Muscle of leg (tissue), 16 donors: Measurements from ENCODE around the gene ZNF454. TPM values are rescaled to one million over a fixed set of nuclear protein-coding genes. Genes with fewer than 3 reads are reported as not detected.

Experiments
- DNase-seq: peaks from one replicate; pipeline ENCODE4 v3.0.0; 2013
- H3K27ac ChIP-seq: one replicate; pipeline ENCODE4 v1.5.1; 2013; ENCODE audit warnings: mild to moderate bottlenecking, low read length, control low read depth
- H3K27me3 ChIP-seq: one replicate; pipeline ENCODE4 v1.6.1; 2013; ENCODE audit warnings: low read length; ENCODE audit not compliant: control insufficient read depth, insufficient read depth
- H3K36me3 ChIP-seq: one replicate; pipeline ENCODE4 v1.6.1; 2013; ENCODE audit warnings: low read length; ENCODE audit not compliant: control insufficient read depth, insufficient read depth
- H3K4me1 ChIP-seq: one replicate; pipeline ENCODE4 v1.6.1; 2013; ENCODE audit warnings: low read length; ENCODE audit not compliant: control insufficient read depth, insufficient read depth
- H3K4me3 ChIP-seq: one replicate; pipeline ENCODE4 v1.5.1; 2013; ENCODE audit warnings: low read length, control low read depth
- H3K9me3 ChIP-seq: replicated peaks from 2 replicates; pipeline ENCODE4 v1.6.1; 2013; ENCODE audit warnings: low read depth, low read length; ENCODE audit not compliant: control insufficient read depth
- WGBS: methylation state at CpG from one replicate; pipeline ENCODE4 v1.1.5; 2013; ENCODE audit warnings: missing lambda C conversion rate; ENCODE audit not compliant: insufficient coverage; 5-methylcytosine and 5-hydroxymethylcytosine counted together
- long read RNA-seq, 11 donors: transcript quantifications; one replicate each; lab custom pipeline, GENCODE V29; 2026
- polyA plus RNA-seq, 8 donors: library from polyadenylated mRNA; unstranded; fragments of 120-200 nt; gene quantifications; one replicate each; pipeline versions ENCODE4 v1.2.1 to v1.2.3, GENCODE V29; 2013; ENCODE audit warnings: inconsistent platforms in 1 of 8, low replicate concordance in 1 of 8; ENCODE audit not compliant: insufficient read length in 8 of 8, insufficient read depth in 1 of 8
- total RNA-seq: library from RNA; stranded (reverse); fragments of 120-200 nt; gene quantifications from one replicate; pipeline ENCODE4 v1.2.4, GENCODE V29; 2013

The ZNF454 gene
- total RNA-seq, result 4.9 TPM
- polyA plus RNA-seq, result 1 to 10 TPM; 2.5 to 4.6 (median 3.1) TPM
- long read RNA-seq, donor 1, result 0 reads
- long read RNA-seq, donor 2, result 0 reads
- long read RNA-seq, donor 3, result 0 reads
- long read RNA-seq, donor 4, partial matches to known transcripts, result 0 of 1 reads
- long read RNA-seq, donor 4, other reads (novel, unspliced or antisense), result 0 of 1 reads
- long read RNA-seq, donor 5, partial matches to known transcripts, result 0 of 1 reads
- long read RNA-seq, donor 5, other reads (novel, unspliced or antisense), result 0 of 1 reads
- long read RNA-seq, donor 6, partial matches to known transcripts, result 0 of 2 reads
- long read RNA-seq, donor 6, other reads (novel, unspliced or antisense), result 0 of 2 reads
- long read RNA-seq, donor 7, result 0 reads
- long read RNA-seq, donor 8, result 0 reads
- long read RNA-seq, donor 9, result 0 reads
- long read RNA-seq, donor 10, result 0 reads
- long read RNA-seq, donor 11, partial matches to known transcripts, result 0 of 1 reads
- long read RNA-seq, donor 11, other reads (novel, unspliced or antisense), result 0 of 1 reads

DNA sequence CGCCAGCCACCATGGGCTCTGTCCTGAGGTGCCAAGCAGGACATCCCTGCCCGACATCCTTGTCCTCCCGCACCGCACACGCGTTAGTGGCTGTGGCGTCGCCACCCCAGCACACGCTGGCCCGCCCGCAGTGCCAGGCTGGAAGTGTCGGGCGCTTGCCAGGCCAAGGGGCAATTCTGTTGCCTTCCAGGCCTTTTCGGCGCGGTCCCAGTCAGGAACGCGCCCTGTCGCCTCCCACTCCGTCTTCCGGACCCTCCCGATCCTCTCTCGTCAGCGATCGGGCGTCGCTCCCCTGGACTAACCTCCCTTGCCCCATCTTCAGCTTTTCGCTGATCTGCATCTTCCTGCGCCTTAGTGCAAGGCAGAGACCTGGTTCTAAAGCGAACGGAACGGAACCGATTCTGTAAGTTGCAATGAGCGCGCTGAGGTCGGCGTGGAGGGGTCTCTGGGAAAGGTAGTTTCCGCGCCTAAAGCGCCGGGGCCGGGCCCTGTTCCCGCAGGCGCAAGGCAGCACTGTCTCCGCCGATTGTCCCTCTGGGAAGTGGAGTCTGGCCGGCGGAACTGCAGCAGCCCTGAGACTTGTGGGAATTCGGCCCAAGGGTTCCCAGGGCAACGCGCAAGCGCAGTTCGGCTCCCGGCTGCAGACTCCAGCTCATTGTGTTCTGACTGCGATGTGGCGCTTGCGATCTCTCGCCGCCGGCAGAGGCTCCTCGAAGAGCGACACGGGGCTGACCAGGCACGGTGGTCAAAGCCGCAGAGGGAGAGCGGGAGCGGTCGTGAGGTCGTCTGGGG lies at the start of gene ZNF454:
Gene ZNF454 (plus strand): TSS at position 630 of the 792 bp plus-strand sequence. CDS start 1,594 bp downstream, outside the sequence.
- Histone ChIP-seq H3K4me3 (peak within 1 kb of the TSS; percentile 73), H3K27me3 (no peaks in the 10 kb centered on the region), H3K4me1 (peaks cover 12% of the 10 kb centered on the region), H3K9me3 (peaks cover 44% of the 10 kb centered on the region), H3K36me3 (peaks cover 34% of the 10 kb centered on the region), H3K27ac (peak within 1 kb of the TSS; percentile 79)
- peak; percentile 98 for DNase-seq
- 1% methylated on average over 62 of the region's 69 CpGs for WGBS

DNA sequence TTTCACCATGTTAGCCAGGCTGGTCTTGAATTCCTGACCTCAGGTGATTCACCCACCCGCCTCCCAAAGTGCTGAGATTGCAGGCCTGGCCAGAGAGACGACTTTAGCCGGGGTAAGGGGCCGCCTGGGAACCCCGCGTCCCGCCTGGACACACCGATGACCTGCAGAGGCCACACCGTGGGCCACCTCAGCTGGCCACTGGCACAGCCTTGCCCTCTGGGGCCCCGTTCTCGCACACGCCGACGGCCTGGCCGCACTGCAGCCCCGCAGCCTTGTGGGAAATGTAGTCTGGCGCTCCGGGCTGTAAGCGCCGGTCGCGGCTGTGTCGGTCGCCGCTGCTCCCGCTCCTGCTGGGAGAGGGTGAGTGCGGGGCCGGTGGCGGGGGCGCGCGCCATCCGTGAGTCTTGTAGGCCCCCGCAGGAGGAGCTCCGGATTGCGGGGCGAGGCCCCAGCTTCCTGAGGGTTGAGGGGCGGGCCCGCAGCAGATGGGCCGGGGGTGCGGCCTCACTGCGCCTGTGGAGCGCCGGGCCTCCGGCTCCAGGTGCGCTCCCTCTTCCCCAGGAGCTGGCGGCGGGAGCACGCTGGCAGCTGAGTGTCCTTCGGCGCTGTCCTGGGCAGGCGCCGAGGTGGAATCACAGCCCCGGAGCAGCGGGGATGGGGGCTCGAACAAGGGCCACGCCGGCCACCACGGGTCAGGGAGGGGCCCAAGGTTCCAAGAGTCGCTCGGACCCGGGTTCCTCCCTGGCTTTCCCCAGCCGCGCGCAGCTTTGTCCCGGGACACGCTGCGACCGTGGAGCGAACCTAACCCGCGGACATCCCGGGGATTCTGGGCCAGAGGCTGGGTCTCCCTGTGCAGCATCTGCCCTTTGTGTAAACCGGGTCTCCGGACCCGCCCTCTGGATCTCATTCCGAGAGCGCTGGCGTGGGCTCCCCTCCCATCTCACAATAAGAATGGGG lies 45.1 kb upstream of the ZNF454 start, which contains the start of gene ZFP2:
Gene ZFP2 (plus strand): TSS at position 299 of the 957 bp plus-strand sequence. CDS start 35,401 bp downstream, outside the sequence.
- under 1% methylated on average over 75 of the region's 79 CpGs for WGBS
- H3K27ac ChIP-seq, result peak within 1 kb of the TSS; percentile 65

DNA sequence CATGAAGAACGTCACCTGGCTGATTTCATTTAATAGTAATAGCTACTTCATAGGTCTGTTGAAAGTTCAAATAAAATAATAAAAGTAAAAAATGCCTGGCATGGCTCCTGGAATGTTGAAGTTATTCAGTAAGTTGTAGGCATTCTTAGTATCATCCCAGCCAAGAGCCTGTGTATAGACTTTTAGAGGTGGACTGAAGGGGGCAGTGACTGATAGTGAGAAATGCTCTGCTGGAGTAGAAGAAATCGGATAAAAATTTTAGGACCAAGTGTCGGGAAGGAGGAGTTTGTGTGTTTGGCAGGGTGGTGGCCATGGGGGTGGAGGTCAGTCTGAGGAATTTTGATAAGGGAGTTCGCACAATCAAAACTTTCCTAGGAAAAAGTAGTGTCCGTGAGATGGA lies 41.7 kb upstream of the ZNF454 start:
- Histone ChIP-seq H3K9me3 (peaks cover 16% of the 10 kb centered on the region), H3K4me1 (no peaks in the 10 kb centered on the region), H3K36me3 (no peaks in the 10 kb centered on the region), H3K4me3 (no peak overlapping the region), H3K27me3 (no peaks in the 10 kb centered on the region), H3K27ac (no peak overlapping the region)
- 80% methylated on average over 3 of the region's 5 CpGs for WGBS
- DNase-seq, result no peak

More for the DNA sequence above, 45.1 kb upstream of the ZNF454 start, which contains the start of gene ZFP2:
- Histone ChIP-seq H3K4me3 (peak within 1 kb of the TSS; percentile 58), H3K9me3 (no peaks in the 10 kb centered on the region), H3K4me1 (no peaks in the 10 kb centered on the region), H3K27me3 (no peaks in the 10 kb centered on the region), H3K36me3 (no peaks in the 10 kb centered on the region)
- DNase-seq, result peak; percentile 77

DNA sequence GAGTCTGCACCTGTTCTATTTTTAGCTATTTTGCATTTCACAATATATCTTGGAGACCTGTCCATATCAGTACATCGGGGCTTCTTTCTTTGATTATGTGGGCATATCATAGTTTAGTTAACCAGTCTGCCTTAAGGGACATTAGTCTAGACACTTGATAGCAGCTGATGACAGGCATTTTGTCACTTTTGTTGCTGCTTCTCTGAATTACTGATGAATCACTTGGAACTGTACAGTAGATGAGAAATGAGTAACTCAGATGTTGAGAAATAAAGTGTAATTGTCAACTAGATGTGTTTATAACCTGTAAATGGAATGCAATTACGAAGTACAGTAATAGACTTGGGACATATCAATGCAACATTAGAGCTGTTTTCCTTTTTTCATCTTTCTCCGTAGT lies 38.1 kb upstream of the ZNF454 start:
- WGBS, result no CpG with 5 or more reads among the region's 3 CpGs
- Histone ChIP-seq H3K36me3 (peaks cover 4% of the 10 kb centered on the region), H3K4me1 (no peaks in the 10 kb centered on the region), H3K4me3 (no peak overlapping the region), H3K9me3 (peaks cover 30% of the 10 kb centered on the region), H3K27ac (no peak overlapping the region), H3K27me3 (no peaks in the 10 kb centered on the region)
- DNase-seq, result no peak

DNA sequence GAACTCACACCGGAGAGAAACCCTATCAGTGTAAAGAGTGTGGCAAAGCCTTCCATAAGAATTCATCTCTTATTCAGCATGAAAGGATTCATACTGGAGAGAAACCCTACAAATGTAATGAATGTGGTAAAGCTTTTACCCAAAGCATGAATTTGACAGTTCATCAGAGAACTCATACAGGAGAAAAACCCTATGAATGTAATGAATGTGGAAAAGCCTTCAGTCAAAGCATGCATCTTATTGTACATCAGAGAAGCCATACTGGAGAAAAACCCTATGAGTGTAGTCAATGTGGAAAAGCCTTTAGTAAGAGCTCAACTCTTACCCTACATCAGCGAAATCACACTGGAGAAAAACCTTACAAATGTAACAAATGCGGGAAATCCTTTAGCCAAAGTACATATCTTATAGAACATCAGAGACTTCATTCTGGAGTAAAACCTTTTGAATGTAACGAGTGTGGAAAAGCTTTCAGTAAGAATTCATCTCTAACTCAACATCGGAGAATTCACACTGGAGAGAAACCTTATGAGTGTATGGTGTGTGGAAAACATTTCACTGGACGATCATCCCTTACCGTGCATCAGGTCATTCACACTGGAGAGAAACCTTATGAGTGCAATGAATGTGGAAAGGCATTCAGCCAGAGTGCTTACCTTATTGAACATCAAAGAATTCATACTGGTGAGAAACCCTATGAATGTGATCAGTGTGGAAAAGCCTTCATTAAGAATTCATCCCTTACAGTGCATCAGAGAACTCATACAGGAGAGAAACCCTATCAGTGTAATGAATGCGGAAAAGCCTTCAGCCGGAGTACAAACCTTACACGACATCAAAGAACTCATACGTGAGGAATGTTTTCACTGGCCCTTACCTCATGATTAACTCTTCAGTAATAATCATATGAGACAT lies 8.9 kb upstream of the ZNF454 start:
- peaks cover 15% of the 10 kb centered on the region for H3K36me3 ChIP-seq
- H3K27me3 ChIP-seq, result no peaks in the 10 kb centered on the region
- H3K4me3 ChIP-seq, result no peak overlapping the region
- no peaks in the 10 kb centered on the region for H3K4me1 ChIP-seq
- no peak overlapping the region for H3K27ac ChIP-seq
- no peak for DNase-seq
- WGBS, result no CpG with 5 or more reads among the region's 11 CpGs
- peaks cover 90% of the 10 kb centered on the region for H3K9me3 ChIP-seq

DNA sequence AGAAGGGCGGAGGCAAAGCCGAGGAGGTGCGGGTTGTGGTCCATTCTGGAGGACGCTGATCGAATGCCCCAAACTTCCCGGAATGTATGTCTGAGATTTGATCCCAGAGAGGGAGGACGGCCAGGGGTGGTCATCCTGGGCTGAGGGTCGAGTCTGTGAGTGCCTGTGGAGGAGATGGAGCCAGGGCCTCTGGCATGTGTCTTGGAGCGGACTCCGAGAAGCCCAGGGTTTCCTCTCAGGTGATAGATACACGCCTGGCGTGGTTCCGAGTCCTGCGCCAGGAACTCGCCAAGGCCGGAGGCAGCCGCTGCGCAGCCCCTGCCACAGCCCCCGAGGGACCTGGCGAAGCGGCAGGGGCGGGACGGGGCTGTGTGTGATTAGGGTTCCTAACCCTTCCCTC lies 363 bp downstream of the ZNF454 start:
- Histone ChIP-seq H3K36me3 (peaks cover 40% of the 10 kb centered on the region), H3K9me3 (peaks cover 38% of the 10 kb centered on the region), H3K4me1 (peaks cover 12% of the 10 kb centered on the region), H3K27ac (peak overlapping the region; percentile 79), H3K4me3 (peak overlapping the region; percentile 73), H3K27me3 (no peaks in the 10 kb centered on the region)
- DNase-seq, result peak; percentile 48
- 4% methylated on average over 21 of the region's 23 CpGs for WGBS

DNA sequence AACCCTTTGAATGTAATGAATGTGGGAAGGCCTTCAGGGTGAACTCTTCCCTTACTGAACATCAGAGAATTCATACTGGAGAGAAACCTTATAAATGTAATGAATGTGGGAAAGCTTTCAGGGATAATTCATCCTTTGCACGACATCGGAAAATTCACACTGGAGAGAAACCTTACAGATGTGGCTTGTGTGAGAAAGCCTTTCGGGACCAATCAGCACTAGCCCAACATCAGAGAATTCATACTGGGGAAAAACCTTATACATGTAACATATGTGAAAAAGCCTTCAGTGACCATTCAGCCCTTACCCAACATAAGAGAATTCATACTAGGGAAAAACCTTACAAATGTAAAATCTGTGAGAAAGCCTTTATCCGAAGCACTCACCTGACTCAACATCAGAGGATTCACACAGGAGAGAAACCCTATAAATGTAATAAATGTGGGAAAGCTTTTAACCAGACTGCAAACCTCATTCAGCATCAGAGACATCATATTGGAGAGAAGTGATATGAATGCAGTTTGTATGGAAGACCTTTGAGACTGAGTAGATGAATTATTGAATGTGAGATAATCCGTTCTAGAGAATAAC lies 24.6 kb downstream of the ZNF454 start:
- Histone ChIP-seq H3K27me3 (no peaks in the 10 kb centered on the region), H3K9me3 (peaks cover 80% of the 10 kb centered on the region), H3K4me1 (no peaks in the 10 kb centered on the region), H3K27ac (no peak overlapping the region), H3K36me3 (peaks cover 18% of the 10 kb centered on the region), H3K4me3 (no peak overlapping the region)
- 100% methylated on average over 1 of the region's 5 CpGs for WGBS
- DNase-seq, result no peak

DNA sequence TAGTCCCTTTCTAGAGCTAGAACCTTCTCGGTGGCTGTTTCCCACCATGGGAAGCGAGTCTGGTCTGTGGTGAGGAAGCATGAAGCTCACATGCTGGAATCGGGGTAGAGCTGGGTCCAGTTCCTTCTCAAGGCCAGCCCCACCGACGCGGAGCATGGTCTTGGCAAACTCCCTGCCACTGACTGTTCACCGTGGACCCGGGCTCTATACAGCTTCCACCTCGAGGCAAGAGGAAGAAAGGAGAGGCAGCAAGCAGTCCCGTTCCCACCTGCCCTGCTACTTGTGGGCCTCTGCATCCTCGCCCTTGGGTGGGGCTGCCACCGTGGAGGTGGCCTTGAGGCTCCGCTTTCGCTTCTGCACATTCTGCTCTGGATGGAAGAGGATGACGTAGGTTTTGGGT lies 40.4 kb downstream of the ZNF454 start:
- no peaks in the 10 kb centered on the region for H3K36me3 ChIP-seq
- no peak overlapping the region for H3K27ac ChIP-seq
- H3K4me3 ChIP-seq, result no peak overlapping the region
- DNase-seq, result no peak
- no peaks in the 10 kb centered on the region for H3K4me1 ChIP-seq
- peaks cover 85% of the 10 kb centered on the region for H3K9me3 ChIP-seq
- H3K27me3 ChIP-seq, result no peaks in the 10 kb centered on the region
- WGBS, result 92% methylated on average over 10 of the region's 15 CpGs
